NT2/D1 (cell line): ENCODE measurements around the gene SGSM2.

Source experiments
- SUZ12 ChIP-seq: IDR thresholded peaks from 2 replicates; pipeline ENCODE4 v1.6.1; 2011; ENCODE audit not compliant: insufficient read length, insufficient read depth; ENCODE audit errors: extremely low read depth
- YY1 ChIP-seq: IDR thresholded peaks from 2 replicates; pipeline ENCODE4 v1.6.1; 2011; ENCODE audit not compliant: insufficient read length, insufficient read depth
- ZNF274 ChIP-seq: IDR thresholded peaks from 2 replicates; pipeline ENCODE4 v1.6.1; 2011; ENCODE audit warnings: mild to moderate bottlenecking, low read depth, low read length

DNA sequence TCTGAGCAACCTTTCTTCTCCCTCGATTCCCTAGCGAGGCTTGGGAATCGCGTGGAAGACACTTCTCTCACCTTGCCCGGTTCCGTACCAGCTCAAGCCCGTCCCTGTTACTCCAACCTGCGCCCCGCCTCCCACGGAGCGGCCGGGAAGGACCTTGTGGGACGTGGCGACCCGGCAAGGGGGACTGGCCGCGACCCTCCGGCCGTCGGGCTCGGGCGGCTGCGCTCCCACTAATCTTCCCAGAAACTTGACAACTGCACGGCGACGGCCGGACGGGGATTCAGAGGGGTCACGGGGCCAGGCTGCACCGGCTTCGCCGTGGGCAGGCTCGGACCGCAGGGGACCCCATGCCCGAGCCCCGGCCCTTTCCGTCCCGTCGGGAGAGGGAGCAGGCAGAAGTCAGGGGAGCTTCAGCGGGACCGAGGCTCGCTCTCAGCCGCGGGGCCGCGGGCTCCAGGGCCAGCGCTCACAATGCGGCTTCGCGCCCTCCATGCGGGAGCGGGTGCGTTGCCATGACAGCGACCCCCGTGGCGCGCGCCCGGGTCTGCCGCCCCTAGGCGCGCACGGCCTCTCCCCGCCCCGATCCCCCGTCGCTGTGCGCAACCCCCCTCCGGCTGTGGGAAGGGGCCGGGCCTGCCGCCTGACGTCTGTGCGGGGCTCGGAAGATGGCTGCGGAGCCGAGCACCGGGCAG lies at the start of gene SGSM2:
- TF ChIP-seq SUZ12 (no peak), ZNF274 (no peak), YY1 (no peak)
